GM21515 (cell line): ENCODE data around the gene CRLF3.
"Not testable (repeated sequence)": the region's sequence is repeated elsewhere in the genome, so short reads cannot be mapped to it uniquely, and the experiment has no call there.

Experiments used
- ATAC-seq: cut with Tn5 transposase; IDR thresholded peaks from one replicate; pipeline ENCODE4 v1.9.1; 2021; ENCODE audit not compliant: unreplicated experiment

The CRLF3 gene

GRCh38 chr17:30747621-30748020 is 76.9 kb downstream of the CRLF3 start:
- not testable (repeated sequence) for ATAC-seq

- not testable (repeated sequence) for ATAC-seq
Observed at GRCh38 chr17:30742669-30743068, 81.8 kb downstream of the CRLF3 start.

- ATAC-seq, result not testable (repeated sequence)
Observed at GRCh38 chr17:30736371-30736770, 88.1 kb downstream of the CRLF3 start.

GRCh38 chr17:30735644-30736043 is 88.8 kb downstream of the CRLF3 start:
- ATAC-seq, result not testable (repeated sequence)

GRCh38 chr17:30735206-30735605 is 89.3 kb downstream of the CRLF3 start:
- not testable (repeated sequence) for ATAC-seq

- not testable (repeated sequence) for ATAC-seq
Observed at GRCh38 chr17:30734153-30734552, 90.3 kb downstream of the CRLF3 start.
